Esophagus muscularis mucosa (tissue), 4 donors: Measurements from ENCODE around the gene AHCYL1. TPM values are rescaled to one million over a fixed set of nuclear protein-coding genes. Genes with fewer than 3 reads are reported as not detected.

ENCODE experiments used
- DNase-seq: peaks from one replicate; pipeline ENCODE4 v3.0.0-alpha.2; 2017; ENCODE audit errors: extremely low spot score
- H3K27ac ChIP-seq, 4 donors: fragments of 200-600 bp; sonication (generic); replicated peaks in 1 of 4; 1 replicate in 3 of 4; 2 replicates in 1 of 4; pipeline ENCODE4 v1.5.1; 2016 to 2019; ENCODE audit warnings: mild to moderate bottlenecking in 1 of 4
- H3K27me3 ChIP-seq, 4 donors: fragments of 200-600 bp; sonication (generic); one replicate each; pipeline versions ENCODE4 v1.5.1 to v1.6.0; 2016 to 2019
- H3K36me3 ChIP-seq, 4 donors: fragments of 200-600 bp; sonication (generic); one replicate each; pipeline ENCODE4 v1.5.1; 2016 to 2019
- H3K4me1 ChIP-seq, 4 donors: fragments of 200-600 bp; sonication (generic); one replicate each; pipeline ENCODE4 v1.5.1; 2016 to 2019
- H3K4me3 ChIP-seq, 4 donors: fragments of 200-600 bp; sonication (generic); 1 replicate in 2 of 4; 2 replicates in 2 of 4; pipeline ENCODE4 v1.5.1; 2016 to 2019; ENCODE audit warnings: mild to moderate bottlenecking in 4 of 4, moderate library complexity in 1 of 4
- H3K9me3 ChIP-seq, 4 donors: fragments of 200-600 bp; sonication (generic); 1 replicate in 3 of 4; 2 replicates in 1 of 4; pipeline ENCODE4 v1.5.1; 2016 to 2019
- EP300 ChIP-seq: sonication (generic); formaldehyde crosslinking; IDR thresholded peaks from one replicate; pipeline ENCODE4 v1.6.1; 2017; ENCODE audit warnings: antibody characterized with exemption
- POLR2A ChIP-seq: fragments of 450-650 bp; IDR thresholded peaks from one replicate; pipeline ENCODE4 v1.6.1; 2017; ENCODE audit warnings: antibody characterized with exemption, moderate library complexity, mild to moderate bottlenecking, low read depth
- POLR2AphosphoS5 ChIP-seq, 2 donors: sonication (generic); formaldehyde crosslinking; IDR thresholded peaks; one replicate each; pipeline ENCODE4 v1.6.1; 2017; ENCODE audit warnings: antibody characterized with exemption in 2 of 2
- WGBS: methylation state at CpG from one replicate; pipeline ENCODE4 v1.1.5; 2018; 5-methylcytosine and 5-hydroxymethylcytosine counted together
- intact Hi-C: fragments of 100-400 bp; cut with DNase I; formaldehyde crosslinking; loops from one replicate; pipeline ENCODE4 v1.15.1; 2023
- total RNA-seq, 4 donors: library from RNA; depleted of rRNA; stranded (reverse); fragments of >200 nt; gene quantifications; one replicate each; pipeline versions ENCODE4 v1.1.0 to v1.2.1, GENCODE V29; 2016
- TF ChIP-seq, protein P1 (sequence below), 3 experiments: fragments of 200-600 bp in 2 of 3; fragments of 450-650 bp in 1 of 3; sonication (generic) in 2 of 3; IDR thresholded peaks; one replicate each; pipeline ENCODE4 v1.5.1; 2017 to 2019; ENCODE audit warnings: antibody characterized with exemption in 3 of 3, mild to moderate bottlenecking in 2 of 3, moderate library complexity in 1 of 3

The AHCYL1 gene
- total RNA-seq, 4 donors from 2014 or later, result 72.1 to 111 (median 91.0) TPM

DNA sequence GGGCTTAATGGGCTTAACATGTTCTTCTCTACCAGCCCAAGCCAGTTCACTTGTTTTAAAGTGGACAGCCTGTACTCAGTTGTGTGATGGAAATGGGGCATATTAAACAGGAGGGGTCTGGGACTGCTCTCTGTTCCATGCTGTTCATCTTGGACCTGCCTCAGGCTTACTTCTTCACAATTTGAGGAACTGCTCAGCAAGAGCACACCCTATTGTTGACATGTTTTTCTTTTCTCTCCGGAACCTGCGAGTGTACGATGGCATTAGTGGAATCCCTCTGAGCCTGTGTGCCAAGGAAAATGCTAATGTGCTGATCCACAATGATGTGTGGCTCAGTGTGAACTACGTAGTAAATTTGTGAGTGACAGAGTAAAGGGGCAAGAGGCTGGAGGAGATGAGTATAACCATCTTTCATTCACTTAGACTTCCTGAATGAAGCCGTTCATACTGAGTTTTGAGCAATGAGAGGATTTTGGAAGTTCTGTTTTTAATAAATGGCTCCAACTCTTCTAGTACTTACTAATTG is 6.9 kb downstream of the AHCYL1 start:
- H3K27ac ChIP-seq, result peak overlapping the region in 2 of 4 donors; percentile 9 to 26
- intact Hi-C loops, result no loop called here
- H3K27me3 ChIP-seq, result no peaks in the 10 kb centered on the region
- H3K4me3 ChIP-seq, result no peak overlapping the region
- WGBS, result 66% methylated on average over 5 of the region's 5 CpGs
- no peaks in the 10 kb centered on the region for H3K9me3 ChIP-seq
- DNase-seq, result no peak
- H3K36me3 ChIP-seq, result no peaks in the 10 kb centered on the region
- TF ChIP-seq POLR2A, result no peak
- peaks cover 63 to 99% (median 94%) of the 10 kb centered on the region in 4 donors for H3K4me1 ChIP-seq

DNA sequence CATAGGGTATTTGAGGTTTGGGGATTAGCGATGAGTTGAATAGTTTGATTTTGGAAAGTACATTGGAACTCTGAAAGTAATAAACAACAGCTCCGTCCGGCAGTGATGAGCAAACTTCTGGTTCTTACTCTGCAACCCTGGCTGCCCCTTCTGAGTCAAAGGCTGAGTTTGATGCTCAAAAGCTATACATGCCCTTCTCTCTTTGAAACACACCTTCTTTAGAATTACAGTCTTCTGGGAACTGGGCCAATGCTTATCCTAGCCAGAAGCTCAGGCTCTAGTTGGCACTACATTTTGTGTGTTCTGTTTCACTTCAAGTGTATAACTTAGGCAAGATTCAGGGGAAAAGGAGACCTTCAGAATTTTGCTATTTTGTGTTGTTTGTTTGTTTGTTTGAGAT is 9.3 kb downstream of the AHCYL1 start:
- DNase-seq, result no peak
- intact Hi-C loops, result no loop called here
- Histone ChIP-seq H3K4me3 (peak overlapping the region in 2 of 4 donors; percentile 2 to 9), H3K27ac (peak overlapping the region; percentile 72 to 77 (median 74)), H3K9me3 (no peaks in the 10 kb centered on the region), H3K27me3 (no peaks in the 10 kb centered on the region), H3K4me1 (peaks cover 48 to 100% (median 91%) of the 10 kb centered on the region in 4 donors), H3K36me3 (no peaks in the 10 kb centered on the region)
- whole genome bisulfite sequencing, result 42% methylated on average over 3 of the region's 3 CpGs
- TF ChIP-seq, protein P1, sequence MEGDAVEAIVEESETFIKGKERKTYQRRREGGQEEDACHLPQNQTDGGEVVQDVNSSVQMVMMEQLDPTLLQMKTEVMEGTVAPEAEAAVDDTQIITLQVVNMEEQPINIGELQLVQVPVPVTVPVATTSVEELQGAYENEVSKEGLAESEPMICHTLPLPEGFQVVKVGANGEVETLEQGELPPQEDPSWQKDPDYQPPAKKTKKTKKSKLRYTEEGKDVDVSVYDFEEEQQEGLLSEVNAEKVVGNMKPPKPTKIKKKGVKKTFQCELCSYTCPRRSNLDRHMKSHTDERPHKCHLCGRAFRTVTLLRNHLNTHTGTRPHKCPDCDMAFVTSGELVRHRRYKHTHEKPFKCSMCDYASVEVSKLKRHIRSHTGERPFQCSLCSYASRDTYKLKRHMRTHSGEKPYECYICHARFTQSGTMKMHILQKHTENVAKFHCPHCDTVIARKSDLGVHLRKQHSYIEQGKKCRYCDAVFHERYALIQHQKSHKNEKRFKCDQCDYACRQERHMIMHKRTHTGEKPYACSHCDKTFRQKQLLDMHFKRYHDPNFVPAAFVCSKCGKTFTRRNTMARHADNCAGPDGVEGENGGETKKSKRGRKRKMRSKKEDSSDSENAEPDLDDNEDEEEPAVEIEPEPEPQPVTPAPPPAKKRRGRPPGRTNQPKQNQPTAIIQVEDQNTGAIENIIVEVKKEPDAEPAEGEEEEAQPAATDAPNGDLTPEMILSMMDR (IDR thresholded peaks at IDR 0.05), result no peak
- TF ChIP-seq EP300, result no peak
- TF ChIP-seq POLR2AphosphoS5 (IDR thresholded peaks at IDR 0.05), result no peak
- no peak for TF ChIP-seq POLR2A

DNA sequence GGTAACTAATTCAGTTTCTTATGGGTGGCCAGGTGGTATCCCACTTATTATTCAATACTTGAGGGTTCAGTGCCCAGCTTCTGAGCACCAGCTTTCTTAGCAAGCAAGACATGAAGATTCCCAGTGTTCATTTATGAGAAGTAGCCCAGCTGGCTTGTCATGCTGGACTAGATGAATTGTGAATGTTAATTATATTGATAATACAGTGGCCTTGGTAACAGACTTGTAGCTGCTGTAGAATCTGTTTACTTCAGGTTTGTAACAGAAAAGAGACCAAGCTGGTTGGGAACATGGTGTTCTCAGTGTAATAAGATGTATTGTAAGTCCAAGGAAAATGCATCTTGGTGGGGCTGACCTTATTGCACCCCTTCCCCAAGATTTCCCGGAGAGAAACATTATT is 10.1 kb downstream of the AHCYL1 start:
- H3K4me1 ChIP-seq, result peaks cover 43 to 97% (median 87%) of the 10 kb centered on the region in 4 donors
- WGBS, result 44% methylated on average over 1 of the region's 1 CpG
- TF ChIP-seq POLR2AphosphoS5 (IDR thresholded peaks at IDR 0.05) (peak in 1 of 2 donors; percentile 41), POLR2A (no peak)
- intact Hi-C loops, result no loop called here
- H3K27ac ChIP-seq, result peak overlapping the region; percentile 72 to 77 (median 74)
- H3K27me3 ChIP-seq, result no peaks in the 10 kb centered on the region
- no peak for DNase-seq
- H3K36me3 ChIP-seq, result no peaks in the 10 kb centered on the region
- peak overlapping the region in 1 of 4 donors; percentile 5 for H3K4me3 ChIP-seq
- H3K9me3 ChIP-seq, result no peaks in the 10 kb centered on the region

DNA sequence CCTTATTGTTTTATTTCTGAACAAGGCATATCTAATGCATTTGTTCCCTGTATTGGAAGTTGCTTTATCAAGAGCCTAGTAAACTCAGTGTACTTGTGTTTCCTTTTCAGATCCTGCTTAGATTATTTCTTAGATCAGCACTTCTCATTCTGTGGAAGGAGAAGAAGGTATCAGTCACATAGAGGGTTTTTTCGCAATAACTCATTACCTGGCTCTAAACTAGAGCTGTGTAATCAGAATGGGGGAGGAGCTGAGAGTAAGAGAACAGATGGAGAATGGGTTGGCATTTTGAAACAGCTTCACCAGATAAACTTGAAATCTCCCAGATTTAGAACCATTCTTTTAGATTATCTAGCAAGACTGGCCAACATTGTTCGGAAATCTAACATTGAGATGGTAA is 11.0 kb downstream of the AHCYL1 start:
- Histone ChIP-seq H3K4me3 (no peak overlapping the region), H3K27me3 (no peaks in the 10 kb centered on the region), H3K27ac (peak overlapping the region; percentile 72 to 77 (median 74)), H3K9me3 (no peaks in the 10 kb centered on the region), H3K4me1 (peaks cover 35 to 95% (median 78%) of the 10 kb centered on the region in 4 donors), H3K36me3 (no peaks in the 10 kb centered on the region)
- WGBS, result 100% methylated on average over 2 of the region's 2 CpGs
- intact Hi-C loops, result no loop called here
- no peak for DNase-seq
- no peak for TF ChIP-seq POLR2A
- TF ChIP-seq, protein P1 (IDR thresholded peaks at IDR 0.05), result no peak
- no peak for TF ChIP-seq EP300
- TF ChIP-seq POLR2AphosphoS5 (IDR thresholded peaks at IDR 0.05), result no peak

DNA sequence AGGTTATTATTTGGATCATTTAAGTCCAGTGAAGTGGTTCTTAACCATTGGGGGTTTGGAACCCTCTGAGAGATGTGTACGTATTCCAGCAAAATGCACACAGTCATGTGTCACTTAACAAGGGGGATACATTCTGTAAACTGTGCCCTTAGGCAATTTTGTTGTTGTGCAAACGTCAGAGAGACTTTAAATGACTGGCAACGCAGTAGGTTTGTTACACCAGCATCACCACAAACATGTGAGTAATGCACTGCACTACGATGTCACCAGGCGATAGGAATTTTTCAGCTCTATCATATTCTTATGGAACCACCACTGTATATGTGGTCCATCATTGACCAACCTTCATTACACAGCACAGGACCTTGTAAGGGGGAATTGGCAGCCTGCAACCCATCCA is 11.9 kb downstream of the AHCYL1 start:
- Histone ChIP-seq H3K9me3 (no peaks in the 10 kb centered on the region), H3K4me1 (peaks cover 25 to 85% (median 69%) of the 10 kb centered on the region in 4 donors), H3K4me3 (no peak overlapping the region), H3K27me3 (no peaks in the 10 kb centered on the region), H3K27ac (peak overlapping the region; percentile 24 to 72 (median 44)), H3K36me3 (no peaks in the 10 kb centered on the region)
- intact Hi-C loops, result no loop called here
- 94% methylated on average over 5 of the region's 5 CpGs for WGBS
- TF ChIP-seq POLR2A (no peak), POLR2AphosphoS5 (IDR thresholded peaks at IDR 0.05) (no peak)
- DNase-seq, result no peak

DNA sequence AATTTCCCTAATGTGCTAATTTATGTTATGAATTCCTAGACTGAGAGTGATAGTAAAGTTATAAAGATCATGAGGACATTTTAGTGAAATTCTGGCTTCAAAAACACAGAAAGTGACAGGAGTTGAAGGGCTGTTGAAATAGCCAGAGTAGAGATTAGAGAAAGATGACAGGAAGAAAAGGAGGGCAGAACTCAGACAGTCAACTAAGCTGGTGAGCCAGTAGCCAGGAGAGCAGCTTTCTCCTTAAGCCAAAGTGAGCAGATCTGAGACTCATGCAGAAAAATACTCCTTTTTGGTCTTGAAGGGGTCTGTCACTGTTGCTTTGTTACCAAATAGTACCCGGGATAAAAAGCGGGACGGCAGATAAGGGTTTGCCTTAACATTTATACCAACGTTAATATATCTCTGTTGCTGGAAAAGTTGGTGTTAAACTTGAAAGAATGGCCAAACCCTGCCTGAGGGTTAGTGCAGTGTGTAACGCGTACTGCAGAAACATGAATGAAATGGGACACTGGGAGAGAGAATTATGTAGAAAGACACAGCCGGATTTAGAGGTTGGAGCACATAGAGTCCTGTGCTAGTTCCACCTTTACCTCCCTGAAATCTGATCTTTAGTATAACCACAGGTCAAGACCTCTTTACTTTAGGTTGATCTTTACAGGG is 12.8 kb downstream of the AHCYL1 start:
- WGBS, result 78% methylated on average over 7 of the region's 7 CpGs

More for the DNA sequence above, 12.8 kb downstream of the AHCYL1 start:
- Histone ChIP-seq H3K4me1 (peaks cover 23 to 77% (median 64%) of the 10 kb centered on the region in 4 donors), H3K9me3 (no peaks in the 10 kb centered on the region), H3K4me3 (no peak overlapping the region), H3K27me3 (no peaks in the 10 kb centered on the region), H3K36me3 (no peaks in the 10 kb centered on the region), H3K27ac (peak overlapping the region; percentile 24 to 72 (median 41))
- intact Hi-C loops, result no loop called here
- DNase-seq, result no peak
- TF ChIP-seq EP300 (no peak), POLR2AphosphoS5 (IDR thresholded peaks at IDR 0.05) (no peak), POLR2A (no peak)
- TF ChIP-seq, protein P1 (IDR thresholded peaks at IDR 0.05), result no peak
